ENCODE results near the gene NCAM1. TPM values are rescaled to one million over a fixed set of nuclear protein-coding genes. Genes with fewer than 3 reads are reported as not detected.

The NCAM1 gene
- total RNA-seq, 1 donor from 2014 or later, result 332 TPM

- Histone ChIP-seq H3K27ac (replicated peaks) (no peak overlapping the region), H3K27me3 (ENCODE audit: low read depth) (no peaks in the 10 kb centered on the region), H3K4me1 (peaks cover 15% of the 10 kb centered on the region), H3K36me3 (peaks cover 12% of the 10 kb centered on the region), H3K9me3 (replicated peaks) (no peaks in the 10 kb centered on the region), H3K4me3 (no peak overlapping the region)
- no peak for DNase-seq
- no peak for TF ChIP-seq CTCF (IDR thresholded peaks at IDR 0.05; ENCODE audit: borderline replicate concordance)
- intact Hi-C loops (cut with micrococcal nuclease), result no loop called here
Observed at GRCh38 chr11:113213549-113213948, 252.3 kb downstream of the NCAM1 start.

GRCh38 chr11:113222241-113222640 lies 261.0 kb downstream of the NCAM1 start:
- DNase-seq, result no peak
- H3K9me3 ChIP-seq (replicated peaks), result no peaks in the 10 kb centered on the region
- TF ChIP-seq CTCF (IDR thresholded peaks at IDR 0.05; ENCODE audit: borderline replicate concordance), result no peak
- H3K36me3 ChIP-seq, result peaks cover 22% of the 10 kb centered on the region
- H3K4me3 ChIP-seq, result no peak overlapping the region
- intact Hi-C loops (cut with micrococcal nuclease), result no loop called here
- no peak overlapping the region for H3K27ac ChIP-seq (replicated peaks)
- peaks cover 12% of the 10 kb centered on the region for H3K4me1 ChIP-seq
- H3K27me3 ChIP-seq (ENCODE audit: low read depth), result no peaks in the 10 kb centered on the region

- no peak for TF ChIP-seq CTCF (IDR thresholded peaks at IDR 0.05; ENCODE audit: borderline replicate concordance)
- DNase-seq, result no peak
- no peaks in the 10 kb centered on the region for H3K4me1 ChIP-seq
- peaks cover 5% of the 10 kb centered on the region for H3K27me3 ChIP-seq (ENCODE audit: low read depth)
- intact Hi-C loops (cut with micrococcal nuclease), result no loop called here
- no peak overlapping the region for H3K27ac ChIP-seq (replicated peaks)
- H3K36me3 ChIP-seq, result peaks cover 44% of the 10 kb centered on the region
- no peaks in the 10 kb centered on the region for H3K9me3 ChIP-seq (replicated peaks)
- no peak overlapping the region for H3K4me3 ChIP-seq
Observed at GRCh38 chr11:113234888-113235287, 273.7 kb downstream of the NCAM1 start.

GRCh38 chr11:113237261-113237660 lies 276.0 kb downstream of the NCAM1 start:
- H3K36me3 ChIP-seq, result peaks cover 39% of the 10 kb centered on the region
- H3K4me3 ChIP-seq, result no peak overlapping the region
- no peak for DNase-seq
- H3K9me3 ChIP-seq (replicated peaks), result no peaks in the 10 kb centered on the region
- intact Hi-C loops (cut with micrococcal nuclease), result no loop called here
- peaks cover 5% of the 10 kb centered on the region for H3K27me3 ChIP-seq (ENCODE audit: low read depth)
- no peak overlapping the region for H3K27ac ChIP-seq (replicated peaks)
- H3K4me1 ChIP-seq, result peaks cover under 1% of the 10 kb centered on the region
- TF ChIP-seq CTCF (IDR thresholded peaks at IDR 0.05; ENCODE audit: borderline replicate concordance), result no peak

- Histone ChIP-seq H3K9me3 (replicated peaks) (no peaks in the 10 kb centered on the region), H3K4me1 (peaks cover 14% of the 10 kb centered on the region), H3K27ac (replicated peaks) (no peak overlapping the region), H3K36me3 (peaks cover 27% of the 10 kb centered on the region), H3K27me3 (ENCODE audit: low read depth) (peaks cover 5% of the 10 kb centered on the region), H3K4me3 (no peak overlapping the region)
- intact Hi-C loops (cut with micrococcal nuclease), result no loop called here
- TF ChIP-seq CTCF (IDR thresholded peaks at IDR 0.05; ENCODE audit: borderline replicate concordance), result no peak
- no peak for DNase-seq
Observed at GRCh38 chr11:113238721-113239120, 277.5 kb downstream of the NCAM1 start.

- peaks cover 14% of the 10 kb centered on the region for H3K4me1 ChIP-seq
- intact Hi-C loops (cut with micrococcal nuclease), result no loop called here
- H3K27me3 ChIP-seq (ENCODE audit: low read depth), result peaks cover 5% of the 10 kb centered on the region
- H3K36me3 ChIP-seq, result peaks cover 13% of the 10 kb centered on the region
- no peak for TF ChIP-seq CTCF (IDR thresholded peaks at IDR 0.05; ENCODE audit: borderline replicate concordance)
- no peak overlapping the region for H3K4me3 ChIP-seq
- no peak for DNase-seq
- H3K9me3 ChIP-seq (replicated peaks), result no peaks in the 10 kb centered on the region
- H3K27ac ChIP-seq (replicated peaks), result no peak overlapping the region
Observed at GRCh38 chr11:113240389-113240788, 279.2 kb downstream of the NCAM1 start.

Data from left ventricle myocardium inferior (tissue), 1 donor.